NCI-H2081 (cell line): ENCODE measurements around the gene RBM24.

Experiments
- DNase-seq, 2 experiments: peaks; one replicate each; lab custom pipeline; 2025; lab: John Stamatoyannopoulos, UW

Gene RBM24

DNA sequence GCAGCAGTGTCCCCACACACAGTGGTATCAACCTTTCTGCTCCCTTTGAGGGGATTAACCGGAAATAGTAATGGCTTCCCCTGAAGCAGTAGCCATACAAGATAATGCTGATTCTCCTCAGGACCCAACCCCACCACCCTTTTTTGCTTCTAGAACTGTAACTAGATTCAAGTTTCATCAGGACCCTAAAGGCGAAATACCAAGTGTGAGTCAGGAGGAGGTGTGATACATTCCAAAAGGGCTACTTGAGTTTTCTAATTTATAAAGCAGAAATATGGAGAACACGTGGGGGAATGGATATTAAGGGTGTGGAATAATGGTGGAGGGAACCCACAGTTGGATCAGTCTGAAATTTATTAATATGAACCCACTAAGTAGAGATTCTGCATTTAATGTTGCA lies 60.7 kb downstream of the RBM24 start:
- no peak for DNase-seq

DNA sequence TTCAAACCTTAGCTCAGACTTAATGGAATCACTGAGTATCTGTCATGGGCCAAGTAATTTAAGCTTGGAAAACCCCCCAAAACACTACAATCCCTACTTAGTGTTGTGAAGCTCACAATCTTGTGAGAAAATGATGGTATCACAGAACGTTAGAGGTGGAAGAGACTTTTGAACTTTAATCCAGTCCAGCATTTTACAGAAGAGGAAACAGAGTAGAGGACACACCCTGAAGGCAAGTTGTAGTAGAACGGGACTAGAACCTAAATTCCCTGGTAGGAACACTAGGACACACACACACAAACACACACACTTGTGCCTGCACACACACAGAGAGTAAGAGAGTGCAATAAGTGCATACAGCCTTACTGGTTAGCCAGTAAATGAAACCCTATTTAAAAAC lies 62.1 kb downstream of the RBM24 start:
- DNase-seq = no peak
